Measurements from ENCODE around the gene TNFAIP8L3.

TNFAIP8L3 gene

DNA sequence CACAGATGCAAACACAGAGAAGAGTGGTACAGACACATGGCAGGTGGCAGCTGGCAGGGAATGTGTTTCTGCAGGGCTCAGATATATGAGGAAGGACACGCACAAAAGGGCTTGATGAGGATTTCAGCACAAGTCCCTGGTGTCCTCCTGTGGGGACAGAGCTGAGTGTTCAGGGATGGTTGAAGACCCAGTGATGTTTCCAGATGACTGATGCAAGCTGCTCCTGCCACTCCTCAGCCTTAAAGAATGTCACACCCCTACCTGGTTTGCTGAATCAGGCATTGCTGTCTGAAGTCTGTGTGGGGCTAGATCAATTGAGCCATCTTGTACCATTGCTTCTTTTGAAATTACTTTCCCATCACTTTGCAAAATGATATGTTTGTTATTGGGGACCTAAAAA, 40.2 kb downstream of the TNFAIP8L3 start:
- no peak overlapping the region for H3K27ac ChIP-seq (ENCODE audit: low read depth, low read length)

DNA sequence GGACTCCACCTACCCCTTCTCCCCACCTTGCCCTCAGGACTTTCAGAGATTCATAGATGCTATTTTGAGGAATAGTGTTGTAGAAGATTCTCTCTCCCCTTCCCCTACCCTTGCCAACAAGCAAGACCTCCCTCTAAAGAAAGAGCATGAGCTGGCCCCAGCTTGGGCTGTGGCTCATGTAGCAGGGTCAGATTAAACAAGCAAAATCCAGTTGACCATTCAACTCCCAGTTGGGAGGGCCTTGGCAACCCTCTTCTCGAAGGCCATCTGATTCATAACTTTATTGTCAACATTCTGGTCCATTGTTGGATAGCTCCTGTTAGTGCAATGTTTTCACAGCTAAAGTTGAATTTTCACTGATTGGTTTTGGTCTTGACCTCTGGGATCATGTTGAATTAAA, 41.1 kb downstream of the TNFAIP8L3 start:
- Histone ChIP-seq H3K4me3 (ENCODE audit: insufficient read depth, low read length, poor library complexity, severe bottlenecking) (no peak overlapping the region), H3K79me2 (ENCODE audit: insufficient read depth, low read length) (no peaks in the 10 kb centered on the region), H3F3A (ENCODE audit: insufficient read depth) (no peaks in the 10 kb centered on the region), H2AFZ (ENCODE audit: low read depth, low read length, severe bottlenecking) (no peak overlapping the region), H3K9me2 (replicated peaks; ENCODE audit: insufficient read depth, low read length) (no peaks in the 10 kb centered on the region), H3K27me3 (ENCODE audit: low read length) (no peaks in the 10 kb centered on the region), H3K4me2 (ENCODE audit: low read depth, low read length, poor library complexity, severe bottlenecking) (no peak overlapping the region), H3K9ac (ENCODE audit: low read length) (no peak overlapping the region), H3K36me3 (ENCODE audit: low read length) (no peaks in the 10 kb centered on the region), H3K9me3 (ENCODE audit: insufficient read depth, low read length) (no peaks in the 10 kb centered on the region), H4K20me1 (ENCODE audit: low read depth, low read length) (no peaks in the 10 kb centered on the region), H3K27ac (ENCODE audit: low read depth, low read length) (no peak overlapping the region)
- TF ChIP-seq, protein P1, sequence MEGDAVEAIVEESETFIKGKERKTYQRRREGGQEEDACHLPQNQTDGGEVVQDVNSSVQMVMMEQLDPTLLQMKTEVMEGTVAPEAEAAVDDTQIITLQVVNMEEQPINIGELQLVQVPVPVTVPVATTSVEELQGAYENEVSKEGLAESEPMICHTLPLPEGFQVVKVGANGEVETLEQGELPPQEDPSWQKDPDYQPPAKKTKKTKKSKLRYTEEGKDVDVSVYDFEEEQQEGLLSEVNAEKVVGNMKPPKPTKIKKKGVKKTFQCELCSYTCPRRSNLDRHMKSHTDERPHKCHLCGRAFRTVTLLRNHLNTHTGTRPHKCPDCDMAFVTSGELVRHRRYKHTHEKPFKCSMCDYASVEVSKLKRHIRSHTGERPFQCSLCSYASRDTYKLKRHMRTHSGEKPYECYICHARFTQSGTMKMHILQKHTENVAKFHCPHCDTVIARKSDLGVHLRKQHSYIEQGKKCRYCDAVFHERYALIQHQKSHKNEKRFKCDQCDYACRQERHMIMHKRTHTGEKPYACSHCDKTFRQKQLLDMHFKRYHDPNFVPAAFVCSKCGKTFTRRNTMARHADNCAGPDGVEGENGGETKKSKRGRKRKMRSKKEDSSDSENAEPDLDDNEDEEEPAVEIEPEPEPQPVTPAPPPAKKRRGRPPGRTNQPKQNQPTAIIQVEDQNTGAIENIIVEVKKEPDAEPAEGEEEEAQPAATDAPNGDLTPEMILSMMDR (IDR thresholded peaks at IDR 0.05; ENCODE audit: insufficient read depth, low read length, poor library complexity, severe bottlenecking): no peak
- TF ChIP-seq EZH2phosphoT487 (conservative IDR thresholded peaks at IDR 0.05; ENCODE audit: low read length): no peak

More for the DNA sequence above, 40.2 kb downstream of the TNFAIP8L3 start:
- Histone ChIP-seq H3K79me2 (ENCODE audit: insufficient read depth, low read length) (no peaks in the 10 kb centered on the region), H3K9ac (ENCODE audit: low read length) (no peak overlapping the region), H4K20me1 (ENCODE audit: low read depth, low read length) (no peaks in the 10 kb centered on the region), H3K27me3 (ENCODE audit: low read length) (no peaks in the 10 kb centered on the region), H3K4me2 (ENCODE audit: low read depth, low read length, poor library complexity, severe bottlenecking) (no peak overlapping the region), H2AFZ (ENCODE audit: low read depth, low read length, severe bottlenecking) (no peak overlapping the region), H3K9me2 (replicated peaks; ENCODE audit: insufficient read depth, low read length) (no peaks in the 10 kb centered on the region), H3K4me3 (ENCODE audit: insufficient read depth, low read length, poor library complexity, severe bottlenecking) (no peak overlapping the region), H3F3A (ENCODE audit: insufficient read depth) (no peaks in the 10 kb centered on the region), H3K9me3 (ENCODE audit: insufficient read depth, low read length) (no peaks in the 10 kb centered on the region), H3K36me3 (ENCODE audit: low read length) (no peaks in the 10 kb centered on the region)
- TF ChIP-seq, protein P1 (IDR thresholded peaks at IDR 0.05; ENCODE audit: insufficient read depth, low read length, poor library complexity, severe bottlenecking): no peak
- no peak for TF ChIP-seq EZH2phosphoT487 (conservative IDR thresholded peaks at IDR 0.05; ENCODE audit: low read length)

DNA sequence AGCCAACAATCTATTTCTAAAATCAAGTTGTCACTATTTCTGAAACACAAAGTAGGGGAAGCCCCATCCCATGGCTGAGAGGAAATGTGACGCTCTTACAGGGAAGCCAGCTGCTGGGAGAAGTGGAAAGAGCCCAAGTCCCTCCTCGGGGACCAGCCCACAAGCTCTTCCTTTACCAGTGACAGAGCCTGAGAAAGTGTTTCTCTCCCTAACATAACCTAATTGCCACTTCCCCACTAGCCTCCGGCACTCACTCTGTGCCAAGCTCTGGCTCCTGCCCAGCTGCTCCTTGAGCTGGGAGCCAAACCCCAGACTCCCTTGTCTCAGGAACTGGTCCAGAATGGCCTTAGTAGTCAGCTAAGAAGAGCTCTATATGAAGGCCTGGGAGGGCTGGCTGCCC, 42.9 kb downstream of the TNFAIP8L3 start:
- H3K27ac ChIP-seq (ENCODE audit: low read depth, low read length): no peak overlapping the region
- no peak overlapping the region for H3K9ac ChIP-seq (ENCODE audit: low read length)
- no peaks in the 10 kb centered on the region for H3K27me3 ChIP-seq (ENCODE audit: low read length)
- no peak overlapping the region for H2AFZ ChIP-seq (ENCODE audit: low read depth, low read length, severe bottlenecking)
- H3K36me3 ChIP-seq (ENCODE audit: low read length): no peaks in the 10 kb centered on the region
- H3K79me2 ChIP-seq (ENCODE audit: insufficient read depth, low read length): no peaks in the 10 kb centered on the region
- H3K4me3 ChIP-seq (ENCODE audit: insufficient read depth, low read length, poor library complexity, severe bottlenecking): no peak overlapping the region
- H3K4me2 ChIP-seq (ENCODE audit: low read depth, low read length, poor library complexity, severe bottlenecking): no peak overlapping the region
- TF ChIP-seq, protein P1 (IDR thresholded peaks at IDR 0.05; ENCODE audit: insufficient read depth, low read length, poor library complexity, severe bottlenecking): no peak
- no peak for TF ChIP-seq EZH2phosphoT487 (conservative IDR thresholded peaks at IDR 0.05; ENCODE audit: low read length)
- H3K9me3 ChIP-seq (ENCODE audit: insufficient read depth, low read length): no peaks in the 10 kb centered on the region
- H3K9me2 ChIP-seq (replicated peaks; ENCODE audit: insufficient read depth, low read length): no peaks in the 10 kb centered on the region
- no peaks in the 10 kb centered on the region for H3F3A ChIP-seq (ENCODE audit: insufficient read depth)
- no peaks in the 10 kb centered on the region for H4K20me1 ChIP-seq (ENCODE audit: low read depth, low read length)

Measured in SU-DHL-6 (cell line).